ENCODE data around the gene DCDC1.

GRCh38 chr11:31237819-31238760, 131.4 kb downstream of the DCDC1 start:
- TF ChIP-seq CTCF (IDR thresholded peaks at IDR 0.05 in 2 of 3, conservative IDR thresholded peaks at IDR 0.05 in 1 of 3; ENCODE audit: insufficient read depth in 2 of 3, low read depth in 1 of 3, low read length in 3 of 3) (no peak), SIX5 (IDR thresholded peaks at IDR 0.05; ENCODE audit: borderline replicate concordance in 1 of 2, insufficient read depth in 1 of 2, low read depth in 1 of 2, low read length in 2 of 2) (no peak), TAF1 (IDR thresholded peaks at IDR 0.05; ENCODE audit: control insufficient read depth, extremely low read depth, insufficient read depth, low read length, severe bottlenecking) (no peak), MGA (IDR thresholded peaks at IDR 0.05) (no peak), MTA2 (IDR thresholded peaks at IDR 0.05; ENCODE audit: low read depth) (no peak), JUND (IDR thresholded peaks at IDR 0.05; ENCODE audit: borderline replicate concordance, low read depth, low read length) (no peak), JUND (tag; IDR thresholded peaks at IDR 0.05; ENCODE audit: borderline replicate concordance, low read depth, low read length) (no peak), MAX (CRISPR knock-in tag; IDR thresholded peaks at IDR 0.05) (no peak), ZBTB1 (CRISPR knock-in tag; IDR thresholded peaks at IDR 0.05; ENCODE audit: borderline replicate concordance, low read depth) (no peak)

All from K562 (cell line).